Middle frontal gyrus (tissue), 1 donor: ENCODE measurements around the gene TMC1.
"Not testable (repeated sequence)": the region's sequence is repeated elsewhere in the genome, so short reads cannot be mapped to it uniquely, and the experiment has no call there.

Source experiments
- DNase-seq: peaks from one replicate; pipeline ENCODE4 v3.0.0-alpha.2; 2015; ENCODE audit warnings: low spot score; ENCODE audit errors: extremely low spot score

Gene TMC1

DNA sequence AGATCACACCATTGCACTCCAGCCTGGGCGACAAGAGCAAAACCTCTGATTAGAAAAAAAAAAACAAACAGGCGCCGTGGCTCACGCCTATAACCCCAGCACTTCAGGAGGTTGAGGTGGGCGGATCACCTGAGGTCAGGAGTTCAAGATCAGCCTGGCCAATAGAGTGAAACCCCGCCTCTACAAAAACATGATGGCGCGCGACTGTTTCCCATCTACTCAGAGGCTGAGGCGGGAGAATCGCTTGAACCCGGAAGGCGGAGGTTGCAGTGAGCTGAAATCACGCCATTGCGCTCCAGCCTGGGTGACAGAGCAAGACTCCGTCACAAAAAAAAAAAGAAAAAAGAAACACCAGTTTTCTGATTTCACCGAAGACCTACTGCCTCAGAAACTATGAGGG lies at the start of gene TMC1:
TSS of gene TMC1 (plus strand) at position 193 of the 400 bp plus-strand sequence. CDS start 127,041 bp downstream, outside the sequence.
- DNase-seq: not testable (repeated sequence)

DNA sequence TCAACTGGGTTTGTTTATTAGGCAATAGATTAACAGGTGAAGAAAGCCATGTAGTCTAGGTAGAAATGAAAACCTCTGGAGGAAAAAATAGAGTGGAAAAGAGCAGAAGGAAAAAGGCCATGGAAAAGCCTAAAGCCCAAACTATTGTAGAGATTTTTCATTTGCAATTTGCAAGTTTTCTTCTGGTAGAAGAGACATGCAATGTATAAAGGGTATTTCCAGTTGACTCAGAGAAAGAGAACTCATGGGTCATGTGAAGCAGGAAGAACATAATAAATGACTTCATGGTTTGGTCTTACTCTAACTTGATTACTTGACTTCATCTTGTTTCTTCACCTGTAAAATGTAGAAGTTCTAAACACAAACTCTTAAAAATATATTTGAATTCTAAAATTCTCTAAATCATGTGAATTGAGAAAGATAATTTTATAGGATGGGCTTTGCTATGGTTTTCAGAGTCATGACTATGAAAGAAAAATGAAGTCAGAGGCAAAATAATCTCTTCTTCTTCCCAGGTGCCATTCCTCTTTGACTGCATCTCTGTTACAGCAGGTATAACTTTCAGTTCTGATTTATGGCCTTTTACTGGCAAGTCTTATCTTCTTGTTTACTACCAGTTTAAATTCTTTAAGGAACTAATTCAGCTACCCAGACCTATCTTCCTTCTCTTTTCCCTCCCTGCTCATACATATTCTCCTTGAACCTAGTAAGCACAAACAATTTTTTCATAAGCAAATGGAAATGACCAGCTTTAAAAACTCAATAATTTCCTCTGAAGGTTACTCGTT lies 47.7 kb upstream of the TMC1 start:
- no peak for DNase-seq

DNA sequence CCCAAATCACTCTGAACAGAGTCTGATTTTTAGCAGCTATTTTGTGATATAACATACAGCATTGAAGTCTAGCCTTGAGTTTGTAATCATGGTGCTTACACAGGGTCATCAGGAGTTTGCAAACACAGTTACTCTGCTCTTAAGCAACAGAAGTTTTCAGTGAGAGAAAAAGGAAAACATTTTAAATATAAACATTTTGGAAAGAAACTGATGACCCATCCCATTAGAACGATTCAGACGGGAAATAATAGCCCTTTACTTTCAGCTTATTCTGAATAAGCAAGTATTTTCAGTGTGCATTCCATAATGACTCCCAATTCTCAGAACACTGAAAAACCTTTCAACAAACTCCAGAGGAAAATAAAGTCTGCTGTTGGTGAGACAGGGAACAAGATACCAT lies 46.7 kb upstream of the TMC1 start:
- no peak for DNase-seq

- DNase-seq: no peak
Observed at GRCh38 chr9:72476100-72476499, 45.3 kb upstream of the TMC1 start.

GRCh38 chr9:72476617-72477437 lies 44.6 kb upstream of the TMC1 start:
- DNase-seq: no peak

DNA sequence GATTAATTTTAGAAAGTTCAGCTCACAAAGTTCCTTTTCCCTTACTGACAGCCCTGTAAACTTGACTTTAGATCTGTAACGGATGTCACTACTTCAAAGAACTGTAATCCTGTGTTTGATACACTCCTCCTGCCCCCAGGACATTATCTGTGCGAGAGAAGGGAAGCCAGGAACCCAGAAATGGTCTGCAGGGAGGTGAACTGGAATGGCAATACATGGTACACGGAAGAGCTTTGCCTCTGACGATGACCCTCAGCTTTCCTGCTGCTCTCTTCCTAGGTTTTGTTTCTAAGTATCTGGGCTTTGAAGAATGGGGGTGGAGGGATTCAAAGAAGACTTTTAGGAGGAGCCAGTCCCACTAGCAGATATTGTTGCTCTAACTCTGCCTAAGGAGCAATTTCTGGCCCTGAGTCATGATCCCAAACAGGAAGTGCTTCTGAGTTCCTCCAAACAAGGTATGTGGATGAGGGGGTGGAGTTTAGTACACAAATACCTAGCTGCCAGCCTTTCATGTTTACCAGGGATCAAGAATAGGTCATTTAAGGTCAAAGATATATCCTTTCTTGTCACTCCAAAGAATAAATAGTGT lies 43.4 kb upstream of the TMC1 start:
- no peak for DNase-seq

DNA sequence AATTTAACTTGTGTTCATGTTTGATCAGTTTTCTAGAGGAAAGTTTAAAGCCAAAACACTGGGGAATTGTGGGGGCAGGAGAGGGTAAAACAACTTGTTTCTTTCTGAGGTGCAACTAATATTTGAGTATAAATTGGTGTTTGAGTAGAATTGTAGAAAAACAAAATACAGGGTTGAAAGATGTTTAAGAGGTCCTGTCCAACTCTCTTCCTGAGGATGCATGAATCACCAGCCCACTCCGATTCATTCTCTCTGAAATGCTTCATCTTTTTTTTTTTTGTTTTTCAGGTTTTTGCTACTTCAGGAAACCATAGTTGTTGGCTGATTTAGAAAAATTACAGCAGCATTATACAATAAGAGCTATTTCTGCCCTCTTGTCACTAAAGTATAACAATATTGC lies 42.4 kb upstream of the TMC1 start:
- no peak for DNase-seq

- not testable (repeated sequence) for DNase-seq
Observed at GRCh38 chr9:72480261-72480660, 41.1 kb upstream of the TMC1 start.

DNA sequence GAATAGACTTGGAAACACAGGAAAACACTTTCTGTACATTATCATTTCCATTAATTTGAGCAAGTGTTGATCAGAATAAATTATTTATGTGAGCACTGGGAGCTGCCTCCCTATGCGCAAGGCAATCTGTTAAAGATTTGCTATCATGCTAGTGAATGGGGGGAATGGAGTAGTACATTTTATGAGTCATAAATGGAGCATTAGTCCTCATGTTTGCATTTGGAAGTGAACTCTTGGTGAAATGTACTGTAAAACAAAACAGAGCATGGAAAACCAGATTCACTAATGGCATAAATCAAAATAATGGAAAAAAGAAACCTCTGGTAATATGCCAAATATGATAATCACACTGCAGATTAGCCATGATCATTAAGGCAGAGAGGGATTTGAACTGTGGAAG lies 40.5 kb upstream of the TMC1 start:
- no peak for DNase-seq

- no peak for DNase-seq
Observed at GRCh38 chr9:72485821-72486593, 35.4 kb upstream of the TMC1 start.

DNA sequence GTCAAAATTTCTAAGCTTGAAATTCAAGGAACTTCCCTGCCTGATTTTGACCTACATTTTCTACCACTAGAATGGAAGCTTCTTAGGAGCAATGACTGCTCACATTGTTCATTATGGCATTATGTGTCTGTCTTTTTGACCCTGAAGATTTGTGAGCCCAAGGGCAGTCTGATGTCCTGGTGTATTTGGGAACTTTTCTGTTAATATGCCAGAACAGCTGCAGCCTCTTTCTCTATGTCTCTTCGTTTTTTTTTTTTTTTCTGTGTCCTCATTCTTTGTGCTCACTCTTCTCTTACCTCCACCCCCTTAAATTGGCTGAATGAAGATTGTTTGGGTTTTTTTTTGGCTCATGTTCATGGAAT lies 34.8 kb upstream of the TMC1 start:
- DNase-seq: no peak

- not testable (repeated sequence) for DNase-seq
Observed at GRCh38 chr9:72487665-72488064, 33.7 kb upstream of the TMC1 start.

GRCh38 chr9:72489986-72490385 lies 31.4 kb upstream of the TMC1 start:
- no peak for DNase-seq

GRCh38 chr9:72491242-72491641 lies 30.2 kb upstream of the TMC1 start:
- no peak for DNase-seq

GRCh38 chr9:72494051-72494450 lies 27.4 kb upstream of the TMC1 start:
- DNase-seq: no peak

GRCh38 chr9:72497447-72498046 lies 23.9 kb upstream of the TMC1 start:
- no peak for DNase-seq

DNA sequence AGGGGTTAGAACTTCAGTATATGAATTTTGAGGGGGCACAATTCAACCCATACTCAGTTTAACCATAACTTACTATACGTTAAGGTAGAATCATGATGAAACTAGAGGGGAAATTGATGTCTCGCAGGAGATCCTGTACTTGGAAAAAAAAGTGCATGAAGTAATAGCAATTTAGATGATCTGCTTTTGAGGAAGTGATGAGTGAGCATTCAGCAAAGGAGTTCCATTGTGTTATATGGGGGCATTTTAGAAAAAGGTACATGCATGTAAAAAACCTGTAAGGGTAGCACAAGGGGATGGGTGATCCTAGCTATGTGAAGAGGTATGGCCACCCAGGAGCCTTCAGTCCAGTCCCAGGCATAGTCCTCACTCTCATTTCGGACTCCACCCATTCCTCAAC lies 14.8 kb upstream of the TMC1 start:
- DNase-seq: no peak

DNA sequence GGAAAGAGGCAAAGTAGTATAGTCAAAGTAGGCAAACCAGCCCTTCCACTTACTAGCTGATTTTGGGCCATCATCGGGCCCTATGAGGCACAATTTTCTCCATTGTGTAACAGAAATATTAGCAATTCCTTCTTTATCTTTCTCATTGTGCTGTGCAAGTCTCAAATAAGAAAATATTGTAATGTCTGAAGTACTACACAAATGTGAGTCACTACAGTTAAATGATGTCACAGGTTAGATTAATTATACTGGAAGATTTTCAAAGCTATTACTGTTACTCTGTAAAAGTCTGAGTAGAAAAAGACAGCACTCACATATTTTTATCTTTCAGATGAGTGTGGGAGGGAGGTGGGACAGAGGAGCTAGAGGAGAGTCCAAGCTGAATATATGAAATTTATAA lies 12.4 kb upstream of the TMC1 start:
- no peak for DNase-seq

DNA sequence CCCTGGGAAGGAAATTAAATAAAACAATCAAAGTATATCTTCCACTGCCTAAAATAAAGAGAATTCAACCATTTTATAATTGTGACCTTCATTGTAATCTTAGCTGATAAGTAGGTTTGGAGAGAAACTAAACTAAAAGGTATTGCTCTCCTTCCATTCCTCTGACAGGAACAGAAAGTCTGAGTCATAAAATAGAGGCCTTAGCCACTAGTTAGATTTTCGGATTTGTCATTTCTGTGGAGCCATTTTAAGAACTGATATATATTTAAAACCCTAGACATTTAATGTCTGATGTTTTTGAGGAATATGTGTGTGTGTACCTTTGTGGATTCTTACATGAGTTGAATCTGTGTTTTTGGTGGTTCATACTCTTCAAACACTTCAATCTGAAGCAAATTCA lies 11.8 kb upstream of the TMC1 start:
- DNase-seq: no peak

DNA sequence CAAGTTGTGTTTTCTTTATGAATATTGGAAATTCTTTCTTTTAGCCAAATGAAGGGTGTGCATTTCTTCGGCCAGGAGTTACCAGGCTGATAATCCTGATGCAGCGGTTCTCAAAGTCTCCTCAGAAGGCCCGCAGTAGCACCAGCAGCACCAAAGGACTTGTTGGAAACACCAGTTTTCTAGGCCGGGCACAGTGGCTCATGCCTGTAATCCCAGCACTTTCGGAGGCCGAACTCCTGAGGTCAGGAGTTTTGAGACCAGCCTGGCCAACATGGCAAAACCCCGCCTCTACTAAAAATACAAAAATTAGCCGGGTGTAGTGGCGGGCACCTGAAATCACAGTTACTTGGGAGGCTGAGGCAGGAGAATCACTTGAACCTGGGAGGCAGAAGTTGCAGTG lies 397 bp upstream of the TMC1 start:
- DNase-seq: not testable (repeated sequence)
